OCI-LY3 (cell line): Measurements from ENCODE around the gene IMPG1.

Source experiments
- H2AFZ ChIP-seq: fragments of 200-600, 300-600 bp; shearing (Covaris generic); 2 replicates; pipeline ENCODE4 v1.6.0; 2014; ENCODE audit warnings: antibody characterized with exemption, low read depth, low read length
- H3K27ac ChIP-seq: fragments of 200-600, 300-600 bp; sonication (generic); 2 replicates; pipeline ENCODE4 v1.5.1; 2014; ENCODE audit warnings: mild to moderate bottlenecking, low read length, moderate library complexity, mixed read lengths
- H3K27me3 ChIP-seq: fragments of 200-600, 300-600 bp; sonication (generic); 2 replicates; pipeline ENCODE4 v1.6.1; 2014; ENCODE audit warnings: low read depth, low read length, mixed read lengths
- H3K36me3 ChIP-seq: fragments of 200-600, 300-600 bp; sonication (generic); replicated peaks from 2 replicates; pipeline ENCODE3; 2014; ENCODE audit warnings: low read depth, low read length, mixed read lengths
- H3K4me1 ChIP-seq: fragments of 300-600, 200-600 bp; sonication (generic); 2 replicates; pipeline ENCODE4 v1.6.1; 2014; ENCODE audit warnings: low read length, mixed read lengths
- H3K4me2 ChIP-seq: fragments of 200-600, 300-600 bp; sonication (generic); 2 replicates; pipeline ENCODE4 v1.6.1; 2014; ENCODE audit warnings: low read length, mixed read lengths
- H3K4me3 ChIP-seq: fragments of 300-600, 200-600 bp; sonication (generic); 2 replicates; pipeline ENCODE4 v1.5.1; 2014; ENCODE audit warnings: antibody characterized with exemption, mild to moderate bottlenecking, low read length, moderate library complexity
- H3K79me2 ChIP-seq: fragments of 300-600, 200-600 bp; shearing (Covaris generic); 2 replicates; pipeline ENCODE4 v1.6.1; 2014; ENCODE audit warnings: mild to moderate bottlenecking, low read length, mixed read lengths
- H3K9ac ChIP-seq: fragments of 300-600, 200-600 bp; shearing (Covaris generic); 2 replicates; pipeline ENCODE4 v1.6.0; 2014; ENCODE audit warnings: mild to moderate bottlenecking, low read length, moderate library complexity
- H3K9me3 ChIP-seq: fragments of 200-600, 300-600 bp; shearing (Covaris generic); 2 replicates; pipeline ENCODE4 v1.6.1; 2014; ENCODE audit warnings: low read length, mixed read lengths; ENCODE audit not compliant: insufficient read depth
- H4K20me1 ChIP-seq: fragments of 200-600, 300-600 bp; sonication (generic); 2 replicates; pipeline ENCODE4 v1.6.1; 2016; ENCODE audit warnings: low read length, mixed read lengths; ENCODE audit not compliant: insufficient read depth
- CTCF ChIP-seq: fragments of 200-600, 300-600 bp; sonication (generic); IDR thresholded peaks from 2 replicates; pipeline ENCODE4 v1.5.1; 2014; ENCODE audit warnings: antibody characterized with exemption, low read length, low read depth
- EZH2phosphoT487 ChIP-seq: fragments of 200-600 bp; shearing (Covaris generic); IDR thresholded peaks from 2 replicates; pipeline ENCODE4 v1.6.1; 2018; ENCODE audit warnings: antibody characterized with exemption, mixed run types, low read depth

IMPG1 gene

DNA sequence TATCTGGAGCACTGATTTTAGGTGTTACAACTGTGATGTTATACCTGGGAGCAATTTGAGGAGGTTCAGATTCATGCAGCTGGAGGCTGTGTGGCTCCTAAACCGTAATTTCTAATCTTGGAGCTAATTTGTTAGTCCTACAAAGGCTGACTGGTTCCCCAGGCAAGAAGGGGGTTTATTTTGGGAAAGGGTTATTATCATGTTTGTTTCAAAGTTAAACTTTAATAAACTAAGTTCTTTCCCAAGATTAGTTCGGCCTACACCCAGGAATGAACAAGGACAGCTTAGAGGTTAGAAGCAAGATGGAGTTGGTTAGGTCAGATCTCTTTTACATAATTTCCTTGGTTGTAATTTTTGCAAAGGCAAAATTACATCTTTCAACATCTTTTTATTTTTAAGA, 187.6 kb downstream of the IMPG1 start:
- no peak overlapping the region for H3K9ac ChIP-seq
- no peaks in the 10 kb centered on the region for H3K9me3 ChIP-seq
- H4K20me1 ChIP-seq: no peaks in the 10 kb centered on the region
- H3K4me1 ChIP-seq: peaks cover 5% of the 10 kb centered on the region
- H3K4me3 ChIP-seq: no peak overlapping the region
- no peak overlapping the region for H3K27ac ChIP-seq
- no peaks in the 10 kb centered on the region for H3K36me3 ChIP-seq
- H3K79me2 ChIP-seq: no peaks in the 10 kb centered on the region
- no peaks in the 10 kb centered on the region for H3K27me3 ChIP-seq
- no peak overlapping the region for H2AFZ ChIP-seq
- TF ChIP-seq EZH2phosphoT487 (no peak), CTCF (no peak)
- no peak overlapping the region for H3K4me2 ChIP-seq

DNA sequence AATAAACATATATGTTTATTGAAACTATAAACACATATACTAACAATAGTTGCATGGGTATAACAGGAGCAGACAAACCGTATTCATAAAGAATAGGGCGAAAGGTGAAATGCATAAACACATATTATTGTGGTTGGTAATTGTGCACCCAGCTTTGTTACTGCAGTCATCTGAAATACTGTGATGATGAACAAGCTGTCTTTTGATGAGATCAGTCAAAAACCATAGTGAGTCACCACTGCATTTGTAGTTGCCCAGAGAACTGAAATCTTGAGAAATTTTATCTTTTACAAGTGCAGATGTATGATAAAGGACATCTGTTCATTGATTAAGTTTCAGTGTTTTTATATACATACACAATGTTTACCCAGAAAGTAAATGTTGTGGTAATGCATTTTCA, 189.7 kb downstream of the IMPG1 start:
- Histone ChIP-seq H3K4me1 (peaks cover 5% of the 10 kb centered on the region), H4K20me1 (no peaks in the 10 kb centered on the region), H3K27me3 (no peaks in the 10 kb centered on the region), H3K9me3 (no peaks in the 10 kb centered on the region), H3K4me2 (no peak overlapping the region), H3K4me3 (no peak overlapping the region), H3K27ac (no peak overlapping the region), H3K9ac (no peak overlapping the region), H3K79me2 (no peaks in the 10 kb centered on the region), H2AFZ (no peak overlapping the region), H3K36me3 (no peaks in the 10 kb centered on the region)
- TF ChIP-seq CTCF (no peak), EZH2phosphoT487 (no peak)

GRCh38 chr6:75880305-75880704, 192.2 kb downstream of the IMPG1 start:
- Histone ChIP-seq H2AFZ (no peak overlapping the region), H4K20me1 (no peaks in the 10 kb centered on the region), H3K4me1 (no peaks in the 10 kb centered on the region), H3K4me2 (no peak overlapping the region), H3K27ac (no peak overlapping the region), H3K9me3 (no peaks in the 10 kb centered on the region), H3K27me3 (no peaks in the 10 kb centered on the region), H3K79me2 (no peaks in the 10 kb centered on the region), H3K36me3 (no peaks in the 10 kb centered on the region), H3K4me3 (no peak overlapping the region), H3K9ac (no peak overlapping the region)
- TF ChIP-seq EZH2phosphoT487 (no peak), CTCF (no peak)

DNA sequence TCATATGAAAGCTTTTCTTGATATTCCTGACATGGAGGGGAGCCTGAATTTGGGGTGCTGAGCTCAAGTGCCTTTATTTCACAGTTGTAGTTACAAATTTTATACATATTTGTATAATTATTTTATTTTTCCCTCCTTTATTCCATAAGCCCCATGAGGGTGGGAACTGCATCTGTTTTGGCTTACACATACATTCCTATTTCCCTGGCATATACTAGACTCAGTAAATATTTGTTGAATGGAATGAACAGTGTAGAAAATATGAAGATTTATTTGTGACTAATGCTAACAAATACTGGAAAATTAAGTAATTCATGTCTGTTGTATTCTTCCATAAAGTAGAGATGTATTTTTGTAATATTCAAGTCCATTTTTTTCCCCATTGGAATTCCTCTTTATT, 196.3 kb downstream of the IMPG1 start:
- Histone ChIP-seq H2AFZ (no peak overlapping the region), H3K4me2 (no peak overlapping the region), H3K27ac (no peak overlapping the region), H3K4me3 (no peak overlapping the region), H3K27me3 (no peaks in the 10 kb centered on the region), H3K36me3 (no peaks in the 10 kb centered on the region), H4K20me1 (no peaks in the 10 kb centered on the region), H3K9me3 (no peaks in the 10 kb centered on the region), H3K79me2 (no peaks in the 10 kb centered on the region), H3K4me1 (no peaks in the 10 kb centered on the region), H3K9ac (no peak overlapping the region)
- TF ChIP-seq EZH2phosphoT487: no peak
- no peak for TF ChIP-seq CTCF
